Liver (tissue), 9 donors: ENCODE results near the gene GATA2. TPM values are rescaled to one million over a fixed set of nuclear protein-coding genes. Genes with fewer than 3 reads are reported as not detected.

Experiments used
- DNase-seq: peaks from one replicate; pipeline ENCODE4 v3.0.0-alpha.2; 2017; ENCODE audit warnings: low spot score
- H3K27ac ChIP-seq, 2 donors: one replicate each; pipeline ENCODE4 v1.7.0; 2013; ENCODE audit warnings: inconsistent platforms in 2 of 2, low read length in 2 of 2, control low read depth in 1 of 2, low read depth in 1 of 2, mild to moderate bottlenecking in 1 of 2
- H3K27me3 ChIP-seq, 4 donors: one replicate each; pipeline versions ENCODE4 v1.6.1 to v1.7.0; 2013; ENCODE audit warnings: low read length in 3 of 4, inconsistent platforms in 1 of 4, mild to moderate bottlenecking in 1 of 4, moderate library complexity in 1 of 4; ENCODE audit not compliant: control insufficient read depth in 4 of 4, insufficient read depth in 4 of 4
- H3K36me3 ChIP-seq, 4 donors: one replicate each; pipeline versions ENCODE4 v1.6.1 to v1.7.0; 2013; ENCODE audit warnings: low read length in 3 of 4, mild to moderate bottlenecking in 3 of 4, low read depth in 1 of 4, moderate library complexity in 1 of 4; ENCODE audit not compliant: control insufficient read depth in 4 of 4, insufficient read depth in 3 of 4
- H3K4me1 ChIP-seq, 4 donors: one replicate each; pipeline versions ENCODE4 v1.6.1 to v1.7.0; 2013; ENCODE audit warnings: low read length in 3 of 4, mild to moderate bottlenecking in 3 of 4, moderate library complexity in 1 of 4; ENCODE audit not compliant: control insufficient read depth in 4 of 4, insufficient read depth in 4 of 4
- H3K4me3 ChIP-seq, 3 donors: one replicate each; pipeline versions ENCODE4 v1.6.1 to v1.7.0; 2013; ENCODE audit warnings: low read length in 3 of 3, control low read depth in 1 of 3, low read depth in 1 of 3, mild to moderate bottlenecking in 1 of 3
- H3K9ac ChIP-seq, 2 donors: one replicate each; pipeline ENCODE4 v1.7.0; 2013; ENCODE audit warnings: low read length in 2 of 2, mild to moderate bottlenecking in 2 of 2, moderate library complexity in 2 of 2, control low read depth in 1 of 2, low read depth in 1 of 2
- H3K9me3 ChIP-seq, 4 donors: one replicate each; pipeline versions ENCODE4 v1.6.1 to v1.7.0; 2013; ENCODE audit warnings: low read length in 3 of 4; ENCODE audit not compliant: control insufficient read depth in 4 of 4
- EGR1 ChIP-seq, 2 donors: IDR thresholded peaks; 2 replicates each; pipeline ENCODE4 v1.6.1; 2016 to 2018; ENCODE audit warnings: antibody characterized with exemption in 2 of 2, low read depth in 2 of 2
- FOXA1 ChIP-seq: IDR thresholded peaks from 2 replicates; pipeline ENCODE4 v1.6.1; 2016; ENCODE audit warnings: antibody characterized with exemption
- FOXA2 ChIP-seq: IDR thresholded peaks from 2 replicates; pipeline ENCODE4 v1.6.1; 2016; ENCODE audit warnings: antibody characterized with exemption
- GABPA ChIP-seq, 2 donors: IDR thresholded peaks in 1 of 2; conservative IDR thresholded peaks in 1 of 2; 2 replicates each; pipeline ENCODE4 v1.6.1; 2016; ENCODE audit warnings: antibody characterized with exemption in 2 of 2, mild to moderate bottlenecking in 1 of 2, moderate library complexity in 1 of 2
- HNF4A ChIP-seq, 2 donors: conservative IDR thresholded peaks; 2 replicates each; pipeline ENCODE4 v1.6.1; 2016; ENCODE audit warnings: antibody characterized with exemption in 2 of 2, mild to moderate bottlenecking in 2 of 2
- HNF4G ChIP-seq: IDR thresholded peaks from 2 replicates; pipeline ENCODE4 v1.6.1; 2016; ENCODE audit warnings: antibody characterized with exemption
- JUND ChIP-seq, 2 donors: IDR thresholded peaks; 2 replicates each; pipeline ENCODE4 v1.6.1; 2016; ENCODE audit warnings: antibody characterized with exemption in 2 of 2
- NR2F2 ChIP-seq: IDR thresholded peaks from 2 replicates; pipeline ENCODE4 v1.6.1; 2016; ENCODE audit warnings: antibody characterized with exemption
- RAD21 ChIP-seq, 2 donors: IDR thresholded peaks; 2 replicates each; pipeline ENCODE4 v1.6.1; 2016; ENCODE audit warnings: antibody characterized with exemption in 2 of 2, mild to moderate bottlenecking in 2 of 2
- RXRA ChIP-seq, 2 donors: IDR thresholded peaks; 2 replicates each; pipeline ENCODE4 v1.6.1; 2017 to 2018; ENCODE audit warnings: antibody characterized with exemption in 2 of 2, mild to moderate bottlenecking in 1 of 2
- SP1 ChIP-seq: IDR thresholded peaks from 2 replicates; pipeline ENCODE4 v1.6.1; 2018; ENCODE audit warnings: antibody characterized with exemption, mild to moderate bottlenecking
- TAF1 ChIP-seq: conservative IDR thresholded peaks from 2 replicates; pipeline ENCODE4 v1.6.1; 2016; ENCODE audit warnings: antibody characterized with exemption, mild to moderate bottlenecking
- YY1 ChIP-seq: IDR thresholded peaks from 2 replicates; pipeline ENCODE4 v1.6.1; 2016; ENCODE audit warnings: antibody characterized with exemption, mild to moderate bottlenecking
- WGBS: extraction: QIAGEN DNeasy Blood & Tissue Kit; methylation state at CpG from one replicate; pipeline ENCODE4 v1.1.7; 2013; 5-methylcytosine and 5-hydroxymethylcytosine counted together
- polyA plus RNA-seq, 2 donors: library from polyadenylated mRNA; stranded (reverse) in 1 of 2; unstranded in 1 of 2; fragments of 200-250 nt in 1 of 2; fragments of >200 nt in 1 of 2; fragmentation: Nextera tagmentation in 1 of 2; extraction: Ambion mirVana in 1 of 2; gene quantifications; one replicate each; pipeline versions ENCODE4 v1.2.1 to v1.2.3, GENCODE V29; 2013 to 2015
- total RNA-seq, 2 donors: library from RNA; depleted of rRNA; stranded (reverse); fragments of >200 nt; gene quantifications; one replicate each; pipeline ENCODE4 v1.2.3, GENCODE V29; 2014
- TF ChIP-seq, protein P1 (sequence below): fragments of 150-350 bp; IDR thresholded peaks from 2 replicates; pipeline ENCODE4 v1.5.1; 2017; ENCODE audit warnings: improper control_type of control experiment, low read depth, low read length; ENCODE audit not compliant: missing input control
- TF ChIP-seq, protein P2 (sequence below): IDR thresholded peaks from 2 replicates; pipeline ENCODE4 v1.6.1; 2016; ENCODE audit warnings: antibody characterized with exemption
- TF ChIP-seq, protein P3 (sequence below): IDR thresholded peaks from 2 replicates; pipeline ENCODE4 v1.6.1; 2016; ENCODE audit warnings: antibody characterized with exemption
- TF ChIP-seq, protein P4 (sequence below): IDR thresholded peaks from 2 replicates; pipeline ENCODE4 v1.6.1; 2016; ENCODE audit warnings: antibody characterized with exemption, mild to moderate bottlenecking
- TF ChIP-seq, protein P5 (sequence below): IDR thresholded peaks from 2 replicates; pipeline ENCODE4 v1.6.1; 2016; ENCODE audit warnings: antibody characterized with exemption
- donor health status: healthy.
- donor health status: healthy.
- donor health status: healthy.
- donor health status: healthy.
- donor health status: healthy.

The GATA2 gene
- total and polyA plus RNA-seq, 4 donors = 0.25 to 2.8 (median 0.54) TPM

DNA sequence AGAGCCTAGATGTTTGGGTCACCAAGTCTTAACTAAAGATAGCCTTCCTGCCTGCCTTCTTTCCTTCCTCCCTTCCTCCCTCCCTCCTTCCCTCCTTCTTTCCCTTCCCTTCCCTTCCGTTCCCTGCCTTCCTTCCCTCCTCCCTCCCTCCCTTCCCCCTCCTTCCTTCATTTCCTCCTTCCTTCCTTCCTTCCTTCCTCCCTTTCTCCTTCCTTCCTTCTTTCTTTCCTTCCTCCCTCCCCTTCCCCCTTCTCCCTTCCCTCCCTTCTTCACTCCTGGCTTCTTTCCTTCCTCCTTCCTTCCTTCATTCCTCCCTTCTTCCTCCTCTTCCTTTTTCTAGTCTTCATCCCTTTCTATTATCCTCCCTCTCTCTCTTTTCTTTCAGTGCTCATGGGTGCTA lies 28.3 kb downstream of the GATA2 start:
- H3K36me3 ChIP-seq = no peaks in the 10 kb centered on the region
- no peak for DNase-seq
- H3K4me1 ChIP-seq = no peaks in the 10 kb centered on the region
- H3K9ac ChIP-seq = no peak overlapping the region
- 32% methylated on average over 1 of the region's 1 CpG for WGBS
- H3K27ac ChIP-seq = no peak overlapping the region
- no peak overlapping the region for H3K4me3 ChIP-seq
- H3K27me3 ChIP-seq = no peaks in the 10 kb centered on the region
- TF ChIP-seq RXRA (IDR thresholded peaks at IDR 0.05) (no peak), RAD21 (IDR thresholded peaks at IDR 0.05) (no peak), FOXA2 (no peak)
- no peaks in the 10 kb centered on the region for H3K9me3 ChIP-seq

DNA sequence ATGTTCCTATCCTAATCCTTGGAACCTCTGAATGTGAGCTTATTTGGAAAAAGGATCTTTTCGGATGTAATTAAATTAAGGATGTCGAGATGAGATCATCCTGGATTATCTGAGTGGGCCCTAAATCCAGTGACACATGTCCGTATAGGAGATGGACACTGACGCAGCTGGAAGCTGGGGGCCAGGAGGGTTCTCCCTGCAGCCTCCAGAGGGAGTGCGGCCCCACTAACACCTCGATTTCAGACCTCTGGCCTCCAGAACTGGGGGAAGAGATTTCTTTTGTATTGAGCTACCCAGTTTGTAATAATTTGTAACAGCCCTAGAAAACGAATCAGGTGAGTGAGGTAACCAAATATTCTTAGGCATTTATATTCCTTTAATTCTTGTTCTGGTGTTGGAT lies 28.8 kb downstream of the GATA2 start:
- 72% methylated on average over 7 of the region's 7 CpGs for WGBS
- no peaks in the 10 kb centered on the region for H3K36me3 ChIP-seq
- H3K9me3 ChIP-seq = no peaks in the 10 kb centered on the region
- no peaks in the 10 kb centered on the region for H3K27me3 ChIP-seq
- H3K27ac ChIP-seq = no peak overlapping the region
- DNase-seq = no peak
- no peaks in the 10 kb centered on the region for H3K4me1 ChIP-seq
- no peak overlapping the region for H3K9ac ChIP-seq
- TF ChIP-seq EGR1 (IDR thresholded peaks at IDR 0.05; ENCODE audit: low read depth in 2 of 2) (no peak), HNF4A (conservative IDR thresholded peaks at IDR 0.05) (no peak), HNF4G (no peak), GABPA (IDR thresholded peaks at IDR 0.05 in 1 of 2, conservative IDR thresholded peaks at IDR 0.05 in 1 of 2) (no peak), FOXA1 (no peak), JUND (IDR thresholded peaks at IDR 0.05) (no peak), FOXA2 (no peak), SP1 (no peak), TAF1 (no peak), NR2F2 (no peak), YY1 (no peak), RXRA (IDR thresholded peaks at IDR 0.05) (no peak), RAD21 (IDR thresholded peaks at IDR 0.05) (no peak)
- TF ChIP-seq, protein P1, sequence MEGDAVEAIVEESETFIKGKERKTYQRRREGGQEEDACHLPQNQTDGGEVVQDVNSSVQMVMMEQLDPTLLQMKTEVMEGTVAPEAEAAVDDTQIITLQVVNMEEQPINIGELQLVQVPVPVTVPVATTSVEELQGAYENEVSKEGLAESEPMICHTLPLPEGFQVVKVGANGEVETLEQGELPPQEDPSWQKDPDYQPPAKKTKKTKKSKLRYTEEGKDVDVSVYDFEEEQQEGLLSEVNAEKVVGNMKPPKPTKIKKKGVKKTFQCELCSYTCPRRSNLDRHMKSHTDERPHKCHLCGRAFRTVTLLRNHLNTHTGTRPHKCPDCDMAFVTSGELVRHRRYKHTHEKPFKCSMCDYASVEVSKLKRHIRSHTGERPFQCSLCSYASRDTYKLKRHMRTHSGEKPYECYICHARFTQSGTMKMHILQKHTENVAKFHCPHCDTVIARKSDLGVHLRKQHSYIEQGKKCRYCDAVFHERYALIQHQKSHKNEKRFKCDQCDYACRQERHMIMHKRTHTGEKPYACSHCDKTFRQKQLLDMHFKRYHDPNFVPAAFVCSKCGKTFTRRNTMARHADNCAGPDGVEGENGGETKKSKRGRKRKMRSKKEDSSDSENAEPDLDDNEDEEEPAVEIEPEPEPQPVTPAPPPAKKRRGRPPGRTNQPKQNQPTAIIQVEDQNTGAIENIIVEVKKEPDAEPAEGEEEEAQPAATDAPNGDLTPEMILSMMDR = no peak
- TF ChIP-seq, protein P2, sequence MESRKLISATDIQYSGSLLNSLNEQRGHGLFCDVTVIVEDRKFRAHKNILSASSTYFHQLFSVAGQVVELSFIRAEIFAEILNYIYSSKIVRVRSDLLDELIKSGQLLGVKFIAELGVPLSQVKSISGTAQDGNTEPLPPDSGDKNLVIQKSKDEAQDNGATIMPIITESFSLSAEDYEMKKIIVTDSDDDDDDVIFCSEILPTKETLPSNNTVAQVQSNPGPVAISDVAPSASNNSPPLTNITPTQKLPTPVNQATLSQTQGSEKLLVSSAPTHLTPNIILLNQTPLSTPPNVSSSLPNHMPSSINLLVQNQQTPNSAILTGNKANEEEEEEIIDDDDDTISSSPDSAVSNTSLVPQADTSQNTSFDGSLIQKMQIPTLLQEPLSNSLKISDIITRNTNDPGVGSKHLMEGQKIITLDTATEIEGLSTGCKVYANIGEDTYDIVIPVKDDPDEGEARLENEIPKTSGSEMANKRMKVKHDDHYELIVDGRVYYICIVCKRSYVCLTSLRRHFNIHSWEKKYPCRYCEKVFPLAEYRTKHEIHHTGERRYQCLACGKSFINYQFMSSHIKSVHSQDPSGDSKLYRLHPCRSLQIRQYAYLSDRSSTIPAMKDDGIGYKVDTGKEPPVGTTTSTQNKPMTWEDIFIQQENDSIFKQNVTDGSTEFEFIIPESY = no peak
- TF ChIP-seq, protein P3, sequence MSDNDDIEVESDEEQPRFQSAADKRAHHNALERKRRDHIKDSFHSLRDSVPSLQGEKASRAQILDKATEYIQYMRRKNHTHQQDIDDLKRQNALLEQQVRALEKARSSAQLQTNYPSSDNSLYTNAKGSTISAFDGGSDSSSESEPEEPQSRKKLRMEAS = no peak
- TF ChIP-seq, protein P4, sequence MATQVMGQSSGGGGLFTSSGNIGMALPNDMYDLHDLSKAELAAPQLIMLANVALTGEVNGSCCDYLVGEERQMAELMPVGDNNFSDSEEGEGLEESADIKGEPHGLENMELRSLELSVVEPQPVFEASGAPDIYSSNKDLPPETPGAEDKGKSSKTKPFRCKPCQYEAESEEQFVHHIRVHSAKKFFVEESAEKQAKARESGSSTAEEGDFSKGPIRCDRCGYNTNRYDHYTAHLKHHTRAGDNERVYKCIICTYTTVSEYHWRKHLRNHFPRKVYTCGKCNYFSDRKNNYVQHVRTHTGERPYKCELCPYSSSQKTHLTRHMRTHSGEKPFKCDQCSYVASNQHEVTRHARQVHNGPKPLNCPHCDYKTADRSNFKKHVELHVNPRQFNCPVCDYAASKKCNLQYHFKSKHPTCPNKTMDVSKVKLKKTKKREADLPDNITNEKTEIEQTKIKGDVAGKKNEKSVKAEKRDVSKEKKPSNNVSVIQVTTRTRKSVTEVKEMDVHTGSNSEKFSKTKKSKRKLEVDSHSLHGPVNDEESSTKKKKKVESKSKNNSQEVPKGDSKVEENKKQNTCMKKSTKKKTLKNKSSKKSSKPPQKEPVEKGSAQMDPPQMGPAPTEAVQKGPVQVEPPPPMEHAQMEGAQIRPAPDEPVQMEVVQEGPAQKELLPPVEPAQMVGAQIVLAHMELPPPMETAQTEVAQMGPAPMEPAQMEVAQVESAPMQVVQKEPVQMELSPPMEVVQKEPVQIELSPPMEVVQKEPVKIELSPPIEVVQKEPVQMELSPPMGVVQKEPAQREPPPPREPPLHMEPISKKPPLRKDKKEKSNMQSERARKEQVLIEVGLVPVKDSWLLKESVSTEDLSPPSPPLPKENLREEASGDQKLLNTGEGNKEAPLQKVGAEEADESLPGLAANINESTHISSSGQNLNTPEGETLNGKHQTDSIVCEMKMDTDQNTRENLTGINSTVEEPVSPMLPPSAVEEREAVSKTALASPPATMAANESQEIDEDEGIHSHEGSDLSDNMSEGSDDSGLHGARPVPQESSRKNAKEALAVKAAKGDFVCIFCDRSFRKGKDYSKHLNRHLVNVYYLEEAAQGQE = no peak
- TF ChIP-seq, protein P5, sequence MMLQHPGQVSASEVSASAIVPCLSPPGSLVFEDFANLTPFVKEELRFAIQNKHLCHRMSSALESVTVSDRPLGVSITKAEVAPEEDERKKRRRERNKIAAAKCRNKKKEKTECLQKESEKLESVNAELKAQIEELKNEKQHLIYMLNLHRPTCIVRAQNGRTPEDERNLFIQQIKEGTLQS = no peak
- H3K4me3 ChIP-seq = no peak overlapping the region
